Endothelial cell of umbilical vein (primary cell): ENCODE results near the gene LSP1. TPM values are rescaled to one million over a fixed set of nuclear protein-coding genes. Genes with fewer than 3 reads are reported as not detected.
"Not testable (repeated sequence)": the region's sequence is repeated elsewhere in the genome, so short reads cannot be mapped to it uniquely, and the experiment has no call there.

Experiments used
- BruUV-seq: library from RNA; stranded (reverse); fragments of 400-500 nt; replicated peaks from 2 replicates; lab custom pipeline; 2021; lab: Mats Ljungman, UMichigan
- CTCF ChIA-PET: fragments of 300-600, 350-600 bp; sonication (Branson Sonifier 250); formaldehyde crosslinking; loops from one replicate; lab custom pipeline; 2021; ENCODE audit warnings: antibody characterized with exemption, inconsistent platforms; lab: Charles Lee
- POLR2A ChIA-PET: fragments of 300-600, 350-600 bp; sonication (Branson Sonifier 250); formaldehyde crosslinking; loops from one replicate; lab custom pipeline; 2021; ENCODE audit warnings: antibody characterized with exemption, inconsistent platforms; lab: Charles Lee
- DNase-seq: peaks from one replicate; pipeline ENCODE4 v3.0.0-alpha.2; 2011; ENCODE audit warnings: low read depth, low spot score
- FAIRE-seq: peaks from 2 replicates; lab custom pipeline; 2011; peaks lifted over from hg19 to GRCh38; lab: Jason Lieb, UNC
- H2AFZ ChIP-seq: 2 replicates; pipeline ENCODE4 v1.6.0; 2012; ENCODE audit warnings: low read depth, low read length, control low read depth, inconsistent platforms
- H3K27ac ChIP-seq: 2 replicates; pipeline ENCODE4 v1.5.1; 2011; ENCODE audit warnings: low read depth, mild to moderate bottlenecking, control low read depth, low read length, moderate library complexity; ENCODE audit not compliant: insufficient read depth
- H3K27me3 ChIP-seq, 2 experiments: 2 replicates each; pipeline versions ENCODE4 v1.6.0 to v1.6.1; 2011; ENCODE audit warnings: low read length in 2 of 2, mixed read lengths in 1 of 2; ENCODE audit not compliant: control insufficient read depth in 2 of 2, insufficient read depth in 2 of 2
- H3K36me3 ChIP-seq, 2 experiments: 2 replicates in 1 of 2; 3 replicates in 1 of 2; pipeline ENCODE4 v1.5.1; 2011; ENCODE audit warnings: low read length in 2 of 2, mild to moderate bottlenecking in 1 of 2, moderate library complexity in 1 of 2; ENCODE audit not compliant: control insufficient read depth in 2 of 2, insufficient read depth in 2 of 2; ENCODE audit errors: extremely low read depth in 1 of 2
- H3K4me1 ChIP-seq: 3 replicates; pipeline ENCODE4 v1.5.1; 2011; ENCODE audit warnings: mild to moderate bottlenecking, low read length; ENCODE audit not compliant: control insufficient read depth, insufficient read depth; ENCODE audit errors: extremely low read depth
- H3K4me2 ChIP-seq: 2 replicates; pipeline ENCODE4 v1.6.1; 2011; ENCODE audit warnings: low read length, control low read depth, mixed read lengths; ENCODE audit not compliant: insufficient read depth
- H3K4me3 ChIP-seq, 3 experiments: fragments of 200-600 bp in 1 of 3; sonication (generic), shearing (Covaris generic) in 1 of 3; replicated peaks in 1 of 3; 2 replicates each; pipeline ENCODE4 v1.5.1; 2011 to 2016; ENCODE audit warnings: control low read depth in 3 of 3, low read length in 3 of 3, mild to moderate bottlenecking in 2 of 3, inconsistent platforms in 1 of 3, low read depth in 1 of 3, moderate library complexity in 1 of 3; ENCODE audit not compliant: insufficient read depth in 1 of 3
- H3K79me2 ChIP-seq: 2 replicates; pipeline ENCODE4 v1.6.0; 2012; ENCODE audit warnings: low read length, inconsistent platforms; ENCODE audit not compliant: control insufficient read depth, insufficient read depth
- H3K9ac ChIP-seq: replicated peaks from 2 replicates; pipeline ENCODE3; 2011; ENCODE audit warnings: low read length, control low read depth; ENCODE audit not compliant: insufficient read depth; ENCODE audit errors: extremely low read depth
- H3K9me1 ChIP-seq: replicated peaks from 3 replicates; pipeline ENCODE4 v1.6.0; 2011; ENCODE audit warnings: mild to moderate bottlenecking, low read length; ENCODE audit not compliant: control insufficient read depth, insufficient read depth; ENCODE audit errors: extremely low read depth
- H3K9me3 ChIP-seq: replicated peaks from 2 replicates; pipeline ENCODE4 v1.5.1; 2012; ENCODE audit warnings: low read length, inconsistent platforms; ENCODE audit not compliant: control insufficient read depth, insufficient read depth
- H4K20me1 ChIP-seq: replicated peaks from 2 replicates; pipeline ENCODE3; 2011; ENCODE audit warnings: mild to moderate bottlenecking, low read length; ENCODE audit not compliant: control insufficient read depth, insufficient read depth; ENCODE audit errors: extremely low read depth
- EZH2 ChIP-seq: IDR thresholded peaks from 2 replicates; pipeline ENCODE4 v1.6.1; 2012; ENCODE audit warnings: borderline replicate concordance, low read depth, mild to moderate bottlenecking, moderate library complexity, low read length, inconsistent platforms; ENCODE audit not compliant: severe bottlenecking
- FOS ChIP-seq: IDR thresholded peaks from 2 replicates; pipeline ENCODE4 v1.6.1; 2011; ENCODE audit warnings: mild to moderate bottlenecking, low read length, moderate library complexity, borderline replicate concordance; ENCODE audit not compliant: insufficient read depth
- GATA2 ChIP-seq: IDR thresholded peaks from 2 replicates; pipeline ENCODE4 v1.7.0; 2011; ENCODE audit warnings: low read depth, mild to moderate bottlenecking, moderate library complexity, mixed read lengths, low read length; ENCODE audit not compliant: insufficient read length, insufficient read depth
- JUN ChIP-seq: IDR thresholded peaks from 2 replicates; pipeline ENCODE4 v1.6.1; 2011; ENCODE audit warnings: borderline replicate concordance, low read depth; ENCODE audit not compliant: insufficient read length, insufficient read depth
- MYC ChIP-seq: IDR thresholded peaks from one replicate; pipeline ENCODE4 v1.6.1; 2011; ENCODE audit warnings: mild to moderate bottlenecking, low read depth, low read length
- POLR2A ChIP-seq: IDR thresholded peaks from 2 replicates; pipeline ENCODE4 v1.6.1; 2012; ENCODE audit warnings: low read depth, mild to moderate bottlenecking, control low read depth, low read length
- POLR2AphosphoS5 ChIP-seq: IDR thresholded peaks from 2 replicates; pipeline ENCODE4 v1.6.1; 2012; ENCODE audit warnings: low read depth, mild to moderate bottlenecking, control low read depth, low read length, moderate library complexity; ENCODE audit not compliant: insufficient read depth
- dilution Hi-C: fragments of 300-500 bp; cut with MboI; formaldehyde crosslinking; loops from one replicate; pipeline ENCODE4 v1.15.0; 2019; ENCODE audit warnings: low sequenced_read_pairs; ENCODE audit not compliant: extremely low pct_ligation_motif_present
- intact Hi-C: fragments of 100-400 bp; cut with micrococcal nuclease; formaldehyde crosslinking; loops from one replicate; pipeline ENCODE4 v1.10.0; 2022
- polyA plus RNA-seq, 4 experiments: library from polyadenylated mRNA; depleted of rRNA in 3 of 4; stranded (reverse) in 3 of 4; unstranded in 1 of 4; fragments of >200 nt; gene quantifications; 2 replicates each; pipeline versions ENCODE4 v1.2.1 to v1.2.3, GENCODE V29; 2011 to 2012; ENCODE audit warnings: missing spikeins in 1 of 4
- total RNA-seq: library from RNA; stranded (reverse); gene quantifications from 2 replicates; pipeline ENCODE4 v1.2.3, GENCODE V29; 2021
- TF ChIP-seq, protein P1 (sequence below), 2 donors: IDR thresholded peaks; 1 replicate in 1 of 2; 2 replicates in 1 of 2; pipeline ENCODE4 v1.5.1; 2011; ENCODE audit warnings: low read length in 2 of 2, mild to moderate bottlenecking in 2 of 2, moderate library complexity in 2 of 2, control low read depth in 1 of 2, inconsistent platforms in 1 of 2, low read depth in 1 of 2; ENCODE audit not compliant: insufficient read depth in 1 of 2; ENCODE audit errors: extremely low read depth in 1 of 2
- TF ChIP-seq, protein P2 (sequence below): IDR thresholded peaks from 2 replicates; pipeline ENCODE4 v1.6.1; 2011; ENCODE audit not compliant: insufficient read depth, insufficient read length

Gene LSP1
- total and polyA plus RNA-seq, 2 donors (not counting 3 experiments of a cell fraction or from before 2014, with no cell fraction given) = not detected

DNA sequence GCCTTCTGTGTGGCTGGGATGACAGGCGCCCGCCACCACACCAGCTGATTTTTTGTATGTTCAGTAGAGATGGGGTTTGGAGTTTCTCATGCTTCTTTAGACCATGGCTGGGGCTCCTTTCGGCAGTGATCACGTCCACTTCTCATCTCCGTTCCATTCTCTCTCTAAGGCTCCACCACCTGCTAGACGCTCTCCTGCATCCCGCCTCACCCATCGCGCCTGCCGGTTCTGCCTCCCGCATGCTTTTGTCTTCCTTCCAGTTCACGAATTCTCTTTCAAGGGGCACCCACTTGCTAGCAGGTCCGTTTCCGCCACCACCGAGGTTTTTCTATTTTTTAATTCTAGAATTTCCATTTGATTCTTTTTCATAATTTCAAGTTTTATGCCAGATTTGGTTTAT, 40.1 kb upstream of the LSP1 start:
- DNase-seq (no peak), FAIRE-seq (no peak)
- intact Hi-C loops = no loop called here
- ChIA-PET CTCF (interaction anchor here (1.8 kb wide), 1 partner anchor 119 kb away, joined by 4 read pairs; no protein-coding TSS in a partner anchor), POLR2A (no interaction called here)
- no peaks in the 10 kb centered on the region for H4K20me1 ChIP-seq
- H3K4me2 ChIP-seq = no peak overlapping the region
- BruUV-seq = no TSS peak
- H2AFZ ChIP-seq = no peak overlapping the region
- no peaks in the 10 kb centered on the region for H3K4me1 ChIP-seq
- no peak overlapping the region for H3K27ac ChIP-seq
- TF ChIP-seq MYC (no peak), FOS (no peak), EZH2 (no peak), POLR2AphosphoS5 (no peak), POLR2A (no peak), GATA2 (no peak), JUN (no peak)
- TF ChIP-seq, protein P1, sequence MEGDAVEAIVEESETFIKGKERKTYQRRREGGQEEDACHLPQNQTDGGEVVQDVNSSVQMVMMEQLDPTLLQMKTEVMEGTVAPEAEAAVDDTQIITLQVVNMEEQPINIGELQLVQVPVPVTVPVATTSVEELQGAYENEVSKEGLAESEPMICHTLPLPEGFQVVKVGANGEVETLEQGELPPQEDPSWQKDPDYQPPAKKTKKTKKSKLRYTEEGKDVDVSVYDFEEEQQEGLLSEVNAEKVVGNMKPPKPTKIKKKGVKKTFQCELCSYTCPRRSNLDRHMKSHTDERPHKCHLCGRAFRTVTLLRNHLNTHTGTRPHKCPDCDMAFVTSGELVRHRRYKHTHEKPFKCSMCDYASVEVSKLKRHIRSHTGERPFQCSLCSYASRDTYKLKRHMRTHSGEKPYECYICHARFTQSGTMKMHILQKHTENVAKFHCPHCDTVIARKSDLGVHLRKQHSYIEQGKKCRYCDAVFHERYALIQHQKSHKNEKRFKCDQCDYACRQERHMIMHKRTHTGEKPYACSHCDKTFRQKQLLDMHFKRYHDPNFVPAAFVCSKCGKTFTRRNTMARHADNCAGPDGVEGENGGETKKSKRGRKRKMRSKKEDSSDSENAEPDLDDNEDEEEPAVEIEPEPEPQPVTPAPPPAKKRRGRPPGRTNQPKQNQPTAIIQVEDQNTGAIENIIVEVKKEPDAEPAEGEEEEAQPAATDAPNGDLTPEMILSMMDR (IDR thresholded peaks at IDR 0.05; ENCODE audit: extremely low read depth in 1 of 2, insufficient read depth in 1 of 2, low read depth in 1 of 2, low read length in 2 of 2) = no peak
- TF ChIP-seq, protein P2, sequence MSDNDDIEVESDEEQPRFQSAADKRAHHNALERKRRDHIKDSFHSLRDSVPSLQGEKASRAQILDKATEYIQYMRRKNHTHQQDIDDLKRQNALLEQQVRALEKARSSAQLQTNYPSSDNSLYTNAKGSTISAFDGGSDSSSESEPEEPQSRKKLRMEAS = no peak
- dilution Hi-C loops = no loop called here
- H3K9me1 ChIP-seq = no peaks in the 10 kb centered on the region
- H3K79me2 ChIP-seq = no peaks in the 10 kb centered on the region
- no peak overlapping the region for H3K4me3 ChIP-seq
- H3K9ac ChIP-seq = no peak overlapping the region
- no peaks in the 10 kb centered on the region for H3K36me3 ChIP-seq
- H3K9me3 ChIP-seq = no peaks in the 10 kb centered on the region
- H3K27me3 ChIP-seq = peaks cover 0 to 3% of the 10 kb centered on the region in 2 experiments

DNA sequence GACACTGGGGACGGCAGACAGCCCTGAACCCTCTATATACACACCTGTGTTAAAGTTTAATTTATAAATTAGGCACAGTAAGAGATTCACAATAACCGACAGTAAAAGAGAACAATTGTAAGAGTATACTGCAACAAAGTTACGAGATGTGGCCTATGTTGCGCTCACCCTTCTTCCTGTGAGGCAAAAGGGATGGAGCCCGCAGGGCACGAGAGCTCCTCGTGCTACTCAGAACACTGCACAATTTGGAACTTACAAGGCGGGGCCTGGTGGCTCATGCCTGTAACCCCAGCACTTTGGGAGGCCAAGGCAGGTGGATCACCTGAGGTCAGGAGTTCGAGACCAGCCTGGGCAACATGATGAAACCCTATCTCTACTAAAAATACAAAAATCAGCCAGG, 39.5 kb upstream of the LSP1 start:
- intact Hi-C loops, H3K4me3 ChIP-seq, FAIRE-seq, H3K36me3 ChIP-seq, BruUV-seq, H3K9me3 ChIP-seq, H2AFZ ChIP-seq, H3K9me1 ChIP-seq, DNase-seq, H3K27ac ChIP-seq, H3K9ac ChIP-seq, H3K27me3 ChIP-seq, POLR2A ChIA-PET, H3K4me2 ChIP-seq, dilution Hi-C loops, H3K4me1 ChIP-seq, H3K79me2 ChIP-seq, H4K20me1 ChIP-seq: not testable (repeated sequence)
- CTCF ChIA-PET = interaction anchor here (0.6 to 1.8 kb wide), 2 partner anchors 120 to 260 kb away, joined by 3 to 4 read pairs; no protein-coding TSS in a partner anchor
